ENCODE results near the gene TTBK1.

Gene TTBK1

GRCh38 chr6:43203029-43203717, 40.1 kb upstream of the TTBK1 start:
- CTCF ChIA-PET: interaction anchor here (0.9 to 2.1 kb wide), 2 partner anchors 13 to 26 kb away, joined by 4 to 8 read pairs; partner anchors contain the start of gene DNPH1
- Histone ChIP-seq H3K9me3 (ENCODE audit: control extremely low read depth in 1 of 5, control insufficient read depth in 4 of 5, insufficient read depth in 2 of 5, low read depth in 1 of 5, low read length in 4 of 5) (no peaks in the 10 kb centered on the region), H3K27ac (ENCODE audit: insufficient read depth in 1 of 2, low read depth in 1 of 2, low read length in 2 of 2, poor library complexity in 1 of 2, severe bottlenecking in 2 of 2) (no peak overlapping the region), H3K4me1 (ENCODE audit: control extremely low read depth in 1 of 4, control insufficient read depth in 4 of 4, insufficient read depth in 4 of 4, low read length in 3 of 4) (no peaks in the 10 kb centered on the region), H3K27me3 (replicated peaks in 2 of 5; ENCODE audit: control insufficient read depth in 4 of 5, insufficient read depth in 5 of 5, low read length in 4 of 5) (no peaks in the 10 kb centered on the region), H3K36me3 (ENCODE audit: control insufficient read depth in 4 of 4, insufficient read depth in 4 of 4, low read length in 3 of 4) (peaks cover 8 to 57% (median 29%) of the 10 kb centered on the region in 4 experiments), H3K4me3 (ENCODE audit: control insufficient read depth in 1 of 7, extremely low read depth in 1 of 7, insufficient read depth in 4 of 7, low read depth in 2 of 7, low read length in 6 of 7) (no peak overlapping the region)
- POLR2A ChIA-PET: interaction anchor here (0.6 kb wide), 1 partner anchor 495 kb away, joined by 8 read pairs; no protein-coding TSS in a partner anchor
- WGBS (ENCODE audit: insufficient coverage): 97% methylated on average over 11 of the region's 17 CpGs
- DNase-seq: no peak

DNA sequence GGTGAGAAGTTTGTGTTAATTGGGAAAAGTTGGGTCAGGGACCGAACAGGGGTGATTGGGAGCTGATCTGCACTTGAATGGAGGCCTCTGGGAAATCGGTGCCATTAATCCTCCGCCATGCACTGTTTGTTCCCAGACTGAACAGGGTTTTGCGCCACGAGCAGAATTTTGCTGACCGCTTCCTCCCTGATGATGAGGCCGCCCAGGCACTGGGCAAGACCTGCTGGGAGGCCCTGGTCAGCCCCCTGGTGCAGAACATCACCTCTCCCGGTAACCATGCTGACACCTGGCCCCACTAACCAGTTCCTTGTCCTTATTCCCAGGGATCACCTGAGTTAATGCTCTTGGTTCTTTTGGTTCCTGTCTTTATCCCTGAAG, 39.6 kb upstream of the TTBK1 start:
- ChIA-PET CTCF (interaction anchor here (2.1 kb wide), 1 partner anchor 26 kb away, joined by 8 read pairs; the partner anchor contains the start of gene DNPH1), POLR2A (no interaction called here)
- Histone ChIP-seq H3K36me3 (ENCODE audit: control insufficient read depth in 4 of 4, insufficient read depth in 4 of 4, low read length in 3 of 4) (peaks cover 5 to 52% (median 29%) of the 10 kb centered on the region in 4 experiments), H3K4me3 (ENCODE audit: control insufficient read depth in 1 of 7, extremely low read depth in 1 of 7, insufficient read depth in 4 of 7, low read depth in 2 of 7, low read length in 6 of 7) (no peak overlapping the region), H3K27ac (ENCODE audit: insufficient read depth in 1 of 2, low read depth in 1 of 2, low read length in 2 of 2, poor library complexity in 1 of 2, severe bottlenecking in 2 of 2) (no peak overlapping the region), H3K27me3 (replicated peaks in 2 of 5; ENCODE audit: control insufficient read depth in 4 of 5, insufficient read depth in 5 of 5, low read length in 4 of 5) (no peaks in the 10 kb centered on the region), H3K9me3 (ENCODE audit: control extremely low read depth in 1 of 5, control insufficient read depth in 4 of 5, insufficient read depth in 2 of 5, low read depth in 1 of 5, low read length in 4 of 5) (no peaks in the 10 kb centered on the region), H3K4me1 (ENCODE audit: control extremely low read depth in 1 of 4, control insufficient read depth in 4 of 4, insufficient read depth in 4 of 4, low read length in 3 of 4) (no peaks in the 10 kb centered on the region)
- WGBS (ENCODE audit: insufficient coverage): 96% methylated on average over 8 of the region's 8 CpGs
- no peak for DNase-seq

DNA sequence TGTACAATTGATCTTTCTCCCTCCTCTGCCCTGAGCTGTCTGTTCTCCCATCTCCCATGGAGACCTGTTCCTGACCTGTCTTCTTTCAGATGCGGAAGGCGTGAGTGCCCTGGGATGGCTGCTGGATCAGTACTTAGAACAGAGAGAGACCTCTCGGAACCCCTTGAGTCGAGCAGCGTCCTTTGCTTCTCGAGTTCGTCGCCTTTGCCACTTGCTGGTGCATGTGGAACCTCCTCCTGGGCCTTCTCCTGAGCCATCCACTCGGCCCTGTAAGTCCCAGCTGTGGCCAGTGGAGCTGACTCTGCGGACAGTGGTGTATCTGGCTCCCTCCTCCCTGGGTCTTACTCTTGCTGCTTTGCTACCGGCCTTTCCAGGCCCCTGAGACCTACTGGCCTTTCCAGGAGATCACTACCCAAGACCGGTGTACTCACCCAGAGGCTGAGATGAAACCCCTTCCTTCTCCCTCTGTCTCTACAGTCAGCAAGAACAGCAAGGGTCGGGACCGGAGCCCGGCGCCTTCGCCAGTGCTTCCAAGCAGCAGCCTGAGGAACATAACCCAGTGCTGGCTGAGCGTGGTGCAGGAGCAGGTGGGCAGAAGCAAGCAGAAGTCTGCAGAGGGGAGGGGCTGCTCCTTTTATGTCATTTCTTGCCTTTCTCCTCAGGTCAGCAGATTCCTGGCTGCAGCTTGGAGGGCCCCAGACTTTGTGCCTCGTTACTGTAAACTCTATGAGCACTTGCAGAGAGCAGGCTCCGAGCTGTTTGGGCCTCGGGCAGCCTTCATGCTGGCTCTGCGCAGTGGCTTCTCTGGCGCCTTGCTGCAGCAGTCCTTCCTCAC, 38.8 kb upstream of the TTBK1 start:
- POLR2A ChIA-PET: interaction anchor here (0.5 kb wide), 1 partner anchor 874 kb away, joined by 3 read pairs; no protein-coding TSS in a partner anchor
- no peak for DNase-seq
- Histone ChIP-seq H3K36me3 (ENCODE audit: control insufficient read depth in 4 of 4, insufficient read depth in 4 of 4, low read length in 3 of 4) (peaks cover 3 to 47% (median 27%) of the 10 kb centered on the region in 4 experiments), H3K4me3 (ENCODE audit: control insufficient read depth in 1 of 7, extremely low read depth in 1 of 7, insufficient read depth in 4 of 7, low read depth in 2 of 7, low read length in 6 of 7) (no peak overlapping the region), H3K27me3 (replicated peaks in 2 of 5; ENCODE audit: control insufficient read depth in 4 of 5, insufficient read depth in 5 of 5, low read length in 4 of 5) (no peaks in the 10 kb centered on the region), H3K9me3 (ENCODE audit: control extremely low read depth in 1 of 5, control insufficient read depth in 4 of 5, insufficient read depth in 2 of 5, low read depth in 1 of 5, low read length in 4 of 5) (no peaks in the 10 kb centered on the region), H3K4me1 (ENCODE audit: control extremely low read depth in 1 of 4, control insufficient read depth in 4 of 4, insufficient read depth in 4 of 4, low read length in 3 of 4) (no peaks in the 10 kb centered on the region), H3K27ac (ENCODE audit: insufficient read depth in 1 of 2, low read depth in 1 of 2, low read length in 2 of 2, poor library complexity in 1 of 2, severe bottlenecking in 2 of 2) (no peak overlapping the region)
- WGBS (ENCODE audit: insufficient coverage): over 99% methylated on average over 17 of the region's 23 CpGs
- CTCF ChIA-PET: interaction anchor here (2.1 kb wide), 1 partner anchor 25 kb away, joined by 8 read pairs; the partner anchor contains the start of gene DNPH1

DNA sequence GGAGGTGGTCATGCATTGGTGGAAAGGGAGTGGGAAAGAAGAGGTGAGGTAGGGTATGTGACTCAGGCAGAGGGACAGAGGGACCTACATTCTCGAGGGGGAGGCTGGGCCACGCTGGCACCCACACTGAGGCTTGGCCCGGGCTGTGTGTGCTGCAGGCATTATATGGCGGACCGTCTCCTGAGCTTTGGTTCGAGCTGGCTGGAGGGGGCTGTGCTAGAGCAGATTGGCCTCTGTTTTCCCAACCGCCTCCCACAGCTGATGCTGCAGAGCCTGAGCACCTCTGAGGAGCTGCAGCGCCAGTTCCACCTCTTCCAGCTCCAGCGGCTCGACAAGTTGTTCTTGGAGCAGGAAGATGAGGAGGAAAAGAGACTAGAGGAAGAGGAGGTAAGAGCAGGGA, 37.4 kb upstream of the TTBK1 start:
- POLR2A ChIA-PET: no interaction called here
- CTCF ChIA-PET: interaction anchor here (1.1 to 1.5 kb wide), 2 partner anchors 15 to 300 kb away, joined by 3 read pairs; no protein-coding TSS in a partner anchor

DNA sequence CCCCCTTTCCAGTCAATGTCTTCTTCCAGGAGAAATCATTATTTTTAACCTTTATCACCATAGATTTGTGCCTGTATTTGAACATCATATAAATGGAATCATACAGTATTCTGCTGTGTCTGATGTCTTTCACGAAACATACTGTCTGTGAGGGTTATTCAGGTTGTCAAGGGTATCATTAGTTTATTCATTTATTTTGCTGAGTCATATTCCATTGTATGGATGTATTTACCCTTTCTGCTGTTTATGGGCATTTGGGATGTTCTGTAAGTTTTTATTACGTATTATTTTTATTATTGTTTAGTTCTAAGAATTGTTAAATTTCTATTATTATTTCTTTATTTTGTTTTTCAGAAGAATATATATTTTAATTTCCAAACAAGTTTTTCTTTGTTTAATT, 36.0 kb upstream of the TTBK1 start:
- no peak overlapping the region for H3K4me3 ChIP-seq (ENCODE audit: control insufficient read depth in 1 of 7, extremely low read depth in 1 of 7, insufficient read depth in 4 of 7, low read depth in 2 of 7, low read length in 6 of 7)
- H3K27me3 ChIP-seq (replicated peaks in 2 of 5; ENCODE audit: control insufficient read depth in 4 of 5, insufficient read depth in 5 of 5, low read length in 4 of 5): no peaks in the 10 kb centered on the region
- H3K36me3 ChIP-seq (ENCODE audit: control insufficient read depth in 4 of 4, insufficient read depth in 4 of 4, low read length in 3 of 4): peaks cover 2 to 32% (median 15%) of the 10 kb centered on the region in 4 experiments
- no peaks in the 10 kb centered on the region for H3K9me3 ChIP-seq (ENCODE audit: control extremely low read depth in 1 of 5, control insufficient read depth in 4 of 5, insufficient read depth in 2 of 5, low read depth in 1 of 5, low read length in 4 of 5)
- no peak for DNase-seq
- no peak overlapping the region for H3K27ac ChIP-seq (ENCODE audit: insufficient read depth in 1 of 2, low read depth in 1 of 2, low read length in 2 of 2, poor library complexity in 1 of 2, severe bottlenecking in 2 of 2)
- no CpG with 5 or more reads among the region's 2 CpGs for WGBS (ENCODE audit: insufficient coverage)
- ChIA-PET POLR2A (no interaction called here), CTCF (no interaction called here)
- no peaks in the 10 kb centered on the region for H3K4me1 ChIP-seq (ENCODE audit: control extremely low read depth in 1 of 4, control insufficient read depth in 4 of 4, insufficient read depth in 4 of 4, low read length in 3 of 4)

More for the DNA sequence above, 37.4 kb upstream of the TTBK1 start:
- 98% methylated on average over 10 of the region's 10 CpGs for WGBS (ENCODE audit: insufficient coverage)
- no peak overlapping the region for H3K4me3 ChIP-seq (ENCODE audit: control insufficient read depth in 1 of 7, extremely low read depth in 1 of 7, insufficient read depth in 4 of 7, low read depth in 2 of 7, low read length in 6 of 7)
- no peak overlapping the region for H3K27ac ChIP-seq (ENCODE audit: insufficient read depth in 1 of 2, low read depth in 1 of 2, low read length in 2 of 2, poor library complexity in 1 of 2, severe bottlenecking in 2 of 2)
- no peaks in the 10 kb centered on the region for H3K27me3 ChIP-seq (replicated peaks in 2 of 5; ENCODE audit: control insufficient read depth in 4 of 5, insufficient read depth in 5 of 5, low read length in 4 of 5)
- no peaks in the 10 kb centered on the region for H3K4me1 ChIP-seq (ENCODE audit: control extremely low read depth in 1 of 4, control insufficient read depth in 4 of 4, insufficient read depth in 4 of 4, low read length in 3 of 4)
- H3K9me3 ChIP-seq (ENCODE audit: control extremely low read depth in 1 of 5, control insufficient read depth in 4 of 5, insufficient read depth in 2 of 5, low read depth in 1 of 5, low read length in 4 of 5): no peaks in the 10 kb centered on the region
- no peak for DNase-seq
- H3K36me3 ChIP-seq (ENCODE audit: control insufficient read depth in 4 of 4, insufficient read depth in 4 of 4, low read length in 3 of 4): peaks cover 2 to 33% (median 17%) of the 10 kb centered on the region in 4 experiments

DNA sequence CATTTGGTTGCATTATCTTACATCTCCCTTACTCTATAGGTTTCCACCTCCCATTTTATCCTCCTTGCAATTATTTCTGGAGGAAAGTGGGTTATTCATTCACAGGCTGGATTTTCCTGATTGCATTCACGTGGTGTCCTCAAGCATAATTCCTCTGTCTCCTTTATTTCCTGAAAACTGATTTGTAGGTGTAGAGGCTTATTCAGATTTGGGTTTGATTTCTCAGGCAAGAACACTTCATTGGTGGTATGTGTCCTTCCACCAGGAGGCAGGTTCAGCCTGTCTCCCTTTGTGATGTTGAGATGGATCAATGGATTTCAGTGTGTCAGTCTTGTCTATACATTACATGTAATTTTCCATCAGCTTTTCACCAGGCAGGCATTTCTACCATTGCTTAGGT, 31.3 kb upstream of the TTBK1 start:
- Histone ChIP-seq H3K36me3 (ENCODE audit: control insufficient read depth in 4 of 4, insufficient read depth in 4 of 4, low read length in 3 of 4) (peaks cover 9 to 35% (median 18%) of the 10 kb centered on the region in 4 experiments), H3K27ac (ENCODE audit: insufficient read depth in 1 of 2, low read depth in 1 of 2, low read length in 2 of 2, poor library complexity in 1 of 2, severe bottlenecking in 2 of 2) (no peak overlapping the region), H3K27me3 (replicated peaks in 2 of 5; ENCODE audit: control insufficient read depth in 4 of 5, insufficient read depth in 5 of 5, low read length in 4 of 5) (no peaks in the 10 kb centered on the region), H3K4me3 (ENCODE audit: control insufficient read depth in 1 of 7, extremely low read depth in 1 of 7, insufficient read depth in 4 of 7, low read depth in 2 of 7, low read length in 6 of 7) (no peak overlapping the region), H3K4me1 (ENCODE audit: control extremely low read depth in 1 of 4, control insufficient read depth in 4 of 4, insufficient read depth in 4 of 4, low read length in 3 of 4) (no peaks in the 10 kb centered on the region), H3K9me3 (ENCODE audit: control extremely low read depth in 1 of 5, control insufficient read depth in 4 of 5, insufficient read depth in 2 of 5, low read depth in 1 of 5, low read length in 4 of 5) (no peaks in the 10 kb centered on the region)
- POLR2A ChIA-PET: no interaction called here
- CTCF ChIA-PET: interaction anchor here (0.7 to 1.5 kb wide), 3 partner anchors 9 to 130 kb away, joined by 3 to 4 read pairs (median 4); partner anchors contain the start of gene DNPH1
- DNase-seq: peak in 1 of 3 donors; percentile 12
- WGBS (ENCODE audit: insufficient coverage): no CpG with 5 or more reads among the region's 1 CpG

GRCh38 chr6:43213431-43213830, 29.9 kb upstream of the TTBK1 start:
- POLR2A ChIA-PET: no interaction called here
- no peaks in the 10 kb centered on the region for H3K4me1 ChIP-seq (ENCODE audit: control extremely low read depth in 1 of 4, control insufficient read depth in 4 of 4, insufficient read depth in 4 of 4, low read length in 3 of 4)
- no peak overlapping the region for H3K4me3 ChIP-seq (ENCODE audit: control insufficient read depth in 1 of 7, extremely low read depth in 1 of 7, insufficient read depth in 4 of 7, low read depth in 2 of 7, low read length in 6 of 7)
- no peak for DNase-seq
- 95% methylated on average over 6 of the region's 11 CpGs for WGBS (ENCODE audit: insufficient coverage)
- H3K36me3 ChIP-seq (ENCODE audit: control insufficient read depth in 4 of 4, insufficient read depth in 4 of 4, low read length in 3 of 4): peaks cover 12 to 39% (median 21%) of the 10 kb centered on the region in 4 experiments
- no peak overlapping the region for H3K27ac ChIP-seq (ENCODE audit: insufficient read depth in 1 of 2, low read depth in 1 of 2, low read length in 2 of 2, poor library complexity in 1 of 2, severe bottlenecking in 2 of 2)
- no peaks in the 10 kb centered on the region for H3K9me3 ChIP-seq (ENCODE audit: control extremely low read depth in 1 of 5, control insufficient read depth in 4 of 5, insufficient read depth in 2 of 5, low read depth in 1 of 5, low read length in 4 of 5)
- CTCF ChIA-PET: no interaction called here
- H3K27me3 ChIP-seq (replicated peaks in 2 of 5; ENCODE audit: control insufficient read depth in 4 of 5, insufficient read depth in 5 of 5, low read length in 4 of 5): no peaks in the 10 kb centered on the region
